OCI-LY3 (cell line): ENCODE results near the gene VENTX.

Experiments used
- H2AFZ ChIP-seq: fragments of 200-600, 300-600 bp; shearing (Covaris generic); 2 replicates; pipeline ENCODE4 v1.6.0; 2014; ENCODE audit warnings: antibody characterized with exemption, low read depth, low read length
- H3K27ac ChIP-seq: fragments of 200-600, 300-600 bp; sonication (generic); 2 replicates; pipeline ENCODE4 v1.5.1; 2014; ENCODE audit warnings: mild to moderate bottlenecking, low read length, moderate library complexity, mixed read lengths
- H3K27me3 ChIP-seq: fragments of 200-600, 300-600 bp; sonication (generic); 2 replicates; pipeline ENCODE4 v1.6.1; 2014; ENCODE audit warnings: low read depth, low read length, mixed read lengths
- H3K36me3 ChIP-seq: fragments of 200-600, 300-600 bp; sonication (generic); replicated peaks from 2 replicates; pipeline ENCODE3; 2014; ENCODE audit warnings: low read depth, low read length, mixed read lengths
- H3K4me1 ChIP-seq: fragments of 300-600, 200-600 bp; sonication (generic); 2 replicates; pipeline ENCODE4 v1.6.1; 2014; ENCODE audit warnings: low read length, mixed read lengths
- H3K4me2 ChIP-seq: fragments of 200-600, 300-600 bp; sonication (generic); 2 replicates; pipeline ENCODE4 v1.6.1; 2014; ENCODE audit warnings: low read length, mixed read lengths
- H3K4me3 ChIP-seq: fragments of 300-600, 200-600 bp; sonication (generic); 2 replicates; pipeline ENCODE4 v1.5.1; 2014; ENCODE audit warnings: antibody characterized with exemption, mild to moderate bottlenecking, low read length, moderate library complexity
- H3K79me2 ChIP-seq: fragments of 300-600, 200-600 bp; shearing (Covaris generic); 2 replicates; pipeline ENCODE4 v1.6.1; 2014; ENCODE audit warnings: mild to moderate bottlenecking, low read length, mixed read lengths
- H3K9ac ChIP-seq: fragments of 300-600, 200-600 bp; shearing (Covaris generic); 2 replicates; pipeline ENCODE4 v1.6.0; 2014; ENCODE audit warnings: mild to moderate bottlenecking, low read length, moderate library complexity
- H3K9me3 ChIP-seq: fragments of 200-600, 300-600 bp; shearing (Covaris generic); 2 replicates; pipeline ENCODE4 v1.6.1; 2014; ENCODE audit warnings: low read length, mixed read lengths; ENCODE audit not compliant: insufficient read depth
- H4K20me1 ChIP-seq: fragments of 200-600, 300-600 bp; sonication (generic); 2 replicates; pipeline ENCODE4 v1.6.1; 2016; ENCODE audit warnings: low read length, mixed read lengths; ENCODE audit not compliant: insufficient read depth
- CTCF ChIP-seq: fragments of 200-600, 300-600 bp; sonication (generic); IDR thresholded peaks from 2 replicates; pipeline ENCODE4 v1.5.1; 2014; ENCODE audit warnings: antibody characterized with exemption, low read length, low read depth
- EZH2phosphoT487 ChIP-seq: fragments of 200-600 bp; shearing (Covaris generic); IDR thresholded peaks from 2 replicates; pipeline ENCODE4 v1.6.1; 2018; ENCODE audit warnings: antibody characterized with exemption, mixed run types, low read depth

Gene VENTX

GRCh38 chr10:133258818-133259601 is 21.4 kb downstream of the VENTX start:
- H3K36me3 ChIP-seq, result no peaks in the 10 kb centered on the region
- H4K20me1 ChIP-seq, result peaks cover 6% of the 10 kb centered on the region
- no peaks in the 10 kb centered on the region for H3K79me2 ChIP-seq
- no peaks in the 10 kb centered on the region for H3K9me3 ChIP-seq
- H3K4me3 ChIP-seq, result no peak overlapping the region
- TF ChIP-seq CTCF, result no peak
- TF ChIP-seq EZH2phosphoT487, result no peak
- 0 out of 2 replicates have a peak overlapping the region, but pooled peaks have one; percentile 43 for H2AFZ ChIP-seq
- H3K27me3 ChIP-seq, result no peaks in the 10 kb centered on the region
- H3K4me2 ChIP-seq, result peak overlapping the region; percentile 81
- peaks cover 35% of the 10 kb centered on the region for H3K4me1 ChIP-seq
- H3K9ac ChIP-seq, result no peak overlapping the region
- H3K27ac ChIP-seq, result no peak overlapping the region

GRCh38 chr10:133259602-133259989 is 21.9 kb downstream of the VENTX start:
- no peak overlapping the region for H3K4me2 ChIP-seq
- peaks cover 6% of the 10 kb centered on the region for H4K20me1 ChIP-seq
- no peaks in the 10 kb centered on the region for H3K36me3 ChIP-seq
- no peaks in the 10 kb centered on the region for H3K27me3 ChIP-seq
- H2AFZ ChIP-seq, result 0 out of 2 replicates have a peak overlapping the region, but pooled peaks have one; percentile 43
- H3K4me3 ChIP-seq, result no peak overlapping the region
- H3K9ac ChIP-seq, result no peak overlapping the region
- H3K79me2 ChIP-seq, result no peaks in the 10 kb centered on the region
- no peak overlapping the region for H3K27ac ChIP-seq
- H3K9me3 ChIP-seq, result no peaks in the 10 kb centered on the region
- TF ChIP-seq EZH2phosphoT487, result no peak
- no peak for TF ChIP-seq CTCF
- peaks cover 35% of the 10 kb centered on the region for H3K4me1 ChIP-seq

GRCh38 chr10:133260895-133261725 is 23.5 kb downstream of the VENTX start:
- Histone ChIP-seq H3K27me3 (no peaks in the 10 kb centered on the region), H3K4me1 (peaks cover 35% of the 10 kb centered on the region), H3K36me3 (no peaks in the 10 kb centered on the region), H2AFZ (0 out of 2 replicates have a peak overlapping the region, but pooled peaks have one; percentile 51), H4K20me1 (peaks cover 6% of the 10 kb centered on the region), H3K4me2 (peak overlapping the region; percentile 96), H3K79me2 (no peaks in the 10 kb centered on the region), H3K4me3 (peak overlapping the region; percentile 90), H3K27ac (peak overlapping the region; percentile 67), H3K9ac (peak overlapping the region; percentile 88), H3K9me3 (no peaks in the 10 kb centered on the region)
- TF ChIP-seq EZH2phosphoT487 (no peak), CTCF (no peak)
